HG03060 (cell line): ENCODE results near the gene VWA3B.
"Not testable (repeated sequence)": the region's sequence is repeated elsewhere in the genome, so short reads cannot be mapped to it uniquely, and the experiment has no call there.

Source experiments
- ATAC-seq: cut with Tn5 transposase; IDR thresholded peaks from one replicate; pipeline ENCODE4 v1.9.1; 2021; ENCODE audit warnings: low read depth, moderate number of reproducible peaks; ENCODE audit not compliant: unreplicated experiment

The VWA3B gene

DNA sequence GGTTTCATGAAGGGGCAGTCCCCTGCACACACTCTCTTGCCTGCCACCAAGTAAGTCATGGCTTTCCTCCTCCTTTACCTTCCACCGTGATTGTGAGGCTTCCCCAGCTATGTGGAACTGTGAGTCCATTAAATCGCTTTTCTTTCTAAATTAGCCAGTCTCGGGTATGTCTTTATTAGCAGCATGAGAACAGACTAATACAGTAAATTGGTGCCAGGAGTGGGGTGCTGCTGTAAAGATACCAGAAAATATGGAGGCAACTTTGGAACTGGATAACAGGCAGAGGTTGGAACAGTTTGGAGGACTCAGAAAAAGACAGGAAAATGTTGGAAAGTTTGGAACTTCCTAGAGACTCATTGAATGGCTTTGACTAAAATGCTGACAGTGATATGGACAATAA is 233.2 kb downstream of the VWA3B start:
- not testable (repeated sequence) for ATAC-seq

DNA sequence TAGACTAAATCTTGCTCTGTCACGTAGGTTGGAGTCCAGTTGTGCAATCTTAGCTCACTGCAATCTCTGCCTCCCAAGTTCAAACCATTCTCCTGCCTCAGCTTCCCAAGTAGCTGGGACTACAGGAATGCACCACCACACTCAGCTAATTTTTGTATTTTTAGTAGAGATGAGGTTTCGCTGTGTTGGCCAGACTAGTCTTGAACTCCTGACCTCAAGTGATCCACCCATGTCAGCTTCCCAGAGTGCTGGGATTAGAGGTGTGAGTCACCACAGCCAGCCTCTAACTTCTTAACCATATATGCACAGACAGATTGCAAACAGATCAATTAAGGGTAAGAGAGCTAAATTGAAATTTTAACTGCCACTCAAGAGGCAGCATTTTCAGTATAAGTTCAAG is 237.2 kb downstream of the VWA3B start:
- no peak for ATAC-seq

DNA sequence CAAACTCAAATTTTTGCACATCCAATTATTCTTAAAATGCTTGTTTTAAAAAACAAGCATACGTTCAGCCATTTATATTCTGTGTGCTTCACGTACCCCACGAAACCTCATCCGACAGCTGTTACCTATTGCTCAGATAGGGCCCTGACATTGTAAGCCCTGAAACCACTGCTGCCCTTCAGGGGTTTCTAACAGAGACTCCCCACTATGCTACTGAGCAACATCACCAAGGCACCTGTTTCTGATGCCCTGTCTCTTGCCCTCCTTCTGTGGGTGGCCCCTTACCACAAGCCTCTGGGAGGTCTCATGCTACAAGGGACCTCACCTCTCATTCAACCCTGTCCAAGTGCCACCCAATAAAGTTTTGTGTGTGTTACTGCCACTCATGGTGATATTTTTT is 240.8 kb downstream of the VWA3B start:
- no peak for ATAC-seq

DNA sequence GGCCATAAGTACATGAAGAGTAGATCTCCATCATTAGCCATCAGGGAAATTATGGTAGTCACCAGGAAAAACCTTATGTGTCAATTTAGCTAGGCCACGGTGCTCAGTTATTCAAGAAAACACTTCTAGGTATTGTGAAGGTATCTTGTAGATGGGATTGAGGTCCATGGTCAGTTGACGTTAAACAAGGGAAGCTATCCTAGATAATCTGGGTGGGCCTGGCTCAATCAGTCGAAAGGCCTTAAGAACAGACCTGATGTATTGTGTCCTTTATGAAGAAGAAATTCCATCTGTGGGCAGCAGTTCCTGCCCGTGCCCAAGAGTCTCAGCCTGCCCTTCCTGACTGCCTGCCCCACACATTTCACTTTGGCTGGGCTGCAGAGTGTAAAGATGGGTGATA is 242.6 kb downstream of the VWA3B start:
- ATAC-seq = no peak

DNA sequence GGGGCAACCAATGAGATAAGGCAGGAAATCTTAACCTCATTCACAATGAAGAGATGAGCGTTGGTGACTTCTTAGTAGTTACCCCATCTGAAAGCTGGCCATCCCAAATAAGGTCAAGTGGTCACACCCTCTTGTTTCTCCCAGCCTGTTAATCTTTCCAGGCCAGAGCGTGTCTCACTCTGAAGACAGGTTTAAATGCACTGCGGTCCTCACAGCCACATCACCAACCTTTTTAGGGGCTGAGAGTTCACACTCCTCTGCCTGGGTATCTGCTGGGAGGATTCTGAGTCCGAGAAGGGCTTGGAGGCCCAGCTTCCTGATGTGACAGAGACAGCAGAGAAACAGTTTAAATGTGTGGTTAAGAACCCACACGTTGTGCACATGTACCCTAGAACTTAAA is 246.0 kb downstream of the VWA3B start:
- ATAC-seq = no peak

DNA sequence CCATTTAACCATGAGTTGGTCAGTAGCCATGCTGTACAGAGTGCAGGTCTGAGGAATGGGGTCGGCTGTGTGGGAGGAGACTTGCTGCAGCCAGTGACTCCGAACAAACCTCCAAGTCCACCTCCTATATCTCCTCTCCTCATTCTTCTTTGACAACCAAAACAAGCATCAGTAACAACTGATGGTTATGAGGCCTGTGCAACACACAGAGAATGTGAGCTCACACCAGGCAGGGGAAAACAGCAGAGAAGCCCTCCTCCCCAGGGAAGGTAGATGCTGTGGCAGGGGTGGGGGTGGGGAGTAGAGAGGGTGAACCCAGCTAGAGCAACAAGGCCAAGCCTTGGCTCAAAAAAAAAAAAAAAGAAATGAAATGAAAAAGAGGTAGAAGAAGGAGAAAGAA is 247.0 kb downstream of the VWA3B start:
- ATAC-seq = no peak

DNA sequence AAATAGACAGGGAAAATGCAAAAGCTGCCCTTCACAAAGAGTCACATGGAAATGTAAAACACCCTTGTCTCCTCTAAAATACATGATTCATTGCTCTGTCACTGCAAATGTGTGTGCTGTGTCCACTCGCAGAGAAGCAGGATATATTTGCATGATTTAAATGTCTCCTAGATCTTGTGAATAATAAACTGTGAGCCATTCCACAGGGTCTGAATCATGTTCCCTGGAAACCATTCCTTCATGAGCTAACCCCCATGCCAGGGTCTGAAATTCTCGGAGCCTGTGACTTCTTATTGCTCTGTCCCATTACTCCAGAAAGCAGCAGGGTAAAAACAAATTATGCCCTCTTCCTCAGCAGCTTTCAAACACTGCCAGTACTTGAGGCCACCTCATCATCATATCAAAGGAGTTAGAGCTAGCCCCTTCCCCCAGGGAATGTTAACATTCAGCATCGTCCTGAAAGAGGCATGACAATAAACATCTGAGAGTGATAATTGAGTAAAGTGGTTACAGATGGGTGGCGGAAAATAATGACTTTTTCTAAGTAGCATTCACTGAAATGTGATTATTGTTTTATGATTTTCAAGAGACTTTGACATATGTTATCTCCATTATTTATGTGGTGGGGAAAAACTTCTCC is 247.6 kb downstream of the VWA3B start:
- ATAC-seq = no peak

DNA sequence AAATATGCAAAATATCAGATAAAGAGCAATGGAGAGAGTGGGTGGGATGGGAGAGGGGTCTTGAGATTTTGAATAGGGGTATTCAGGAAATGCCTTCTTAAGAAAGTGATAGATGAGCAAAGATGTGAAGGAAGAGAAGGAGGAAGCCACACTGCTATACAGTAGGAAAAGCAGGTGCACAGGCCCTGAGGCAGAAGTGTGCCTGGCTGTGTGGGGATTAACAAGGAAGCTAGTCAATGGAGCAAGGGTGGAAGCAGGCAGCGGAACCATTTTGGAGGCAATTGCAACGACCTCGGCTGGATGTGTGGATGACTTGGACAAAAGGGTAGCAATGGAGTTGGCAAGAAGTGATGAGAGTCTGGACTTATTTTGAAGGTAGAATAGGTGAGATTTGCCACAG is 248.3 kb downstream of the VWA3B start:
- no peak for ATAC-seq

DNA sequence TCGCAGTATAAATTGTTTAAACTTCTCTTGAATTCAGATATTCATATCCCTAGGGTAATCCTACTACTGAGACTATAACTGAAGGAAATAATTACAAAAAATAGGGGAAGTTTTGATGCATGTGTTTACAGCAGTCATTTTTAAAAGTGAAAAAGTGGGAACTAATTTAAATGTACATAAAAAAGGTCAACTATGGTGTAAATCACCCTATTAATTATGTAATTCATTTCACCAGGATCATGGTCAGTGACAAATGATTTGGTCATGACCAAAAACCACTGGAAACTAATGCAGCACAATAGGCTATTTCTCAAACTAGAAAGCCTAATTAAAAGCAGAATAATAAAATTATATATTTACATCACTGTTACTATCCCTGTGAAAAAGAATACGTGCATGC is 254.3 kb downstream of the VWA3B start:
- no peak for ATAC-seq

DNA sequence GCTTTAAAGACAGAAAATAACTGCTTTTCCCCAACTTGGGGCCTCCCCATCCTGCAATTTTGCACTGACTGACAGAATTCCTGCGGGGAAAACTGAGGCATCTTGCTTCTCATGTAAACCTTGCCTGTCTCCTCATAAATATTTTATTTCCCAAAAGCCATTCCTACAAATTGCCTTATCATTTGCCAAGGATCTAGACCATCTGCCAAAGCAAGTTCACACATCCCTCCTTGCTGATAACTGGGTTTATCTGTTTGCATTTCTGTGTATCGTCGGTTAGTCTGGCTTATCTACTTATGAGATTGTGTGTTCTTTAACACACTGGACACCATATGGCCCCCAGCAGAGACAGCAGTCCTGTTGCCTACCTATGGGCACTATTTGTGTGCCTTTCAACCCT is 256.3 kb downstream of the VWA3B start:
- ATAC-seq = no peak

DNA sequence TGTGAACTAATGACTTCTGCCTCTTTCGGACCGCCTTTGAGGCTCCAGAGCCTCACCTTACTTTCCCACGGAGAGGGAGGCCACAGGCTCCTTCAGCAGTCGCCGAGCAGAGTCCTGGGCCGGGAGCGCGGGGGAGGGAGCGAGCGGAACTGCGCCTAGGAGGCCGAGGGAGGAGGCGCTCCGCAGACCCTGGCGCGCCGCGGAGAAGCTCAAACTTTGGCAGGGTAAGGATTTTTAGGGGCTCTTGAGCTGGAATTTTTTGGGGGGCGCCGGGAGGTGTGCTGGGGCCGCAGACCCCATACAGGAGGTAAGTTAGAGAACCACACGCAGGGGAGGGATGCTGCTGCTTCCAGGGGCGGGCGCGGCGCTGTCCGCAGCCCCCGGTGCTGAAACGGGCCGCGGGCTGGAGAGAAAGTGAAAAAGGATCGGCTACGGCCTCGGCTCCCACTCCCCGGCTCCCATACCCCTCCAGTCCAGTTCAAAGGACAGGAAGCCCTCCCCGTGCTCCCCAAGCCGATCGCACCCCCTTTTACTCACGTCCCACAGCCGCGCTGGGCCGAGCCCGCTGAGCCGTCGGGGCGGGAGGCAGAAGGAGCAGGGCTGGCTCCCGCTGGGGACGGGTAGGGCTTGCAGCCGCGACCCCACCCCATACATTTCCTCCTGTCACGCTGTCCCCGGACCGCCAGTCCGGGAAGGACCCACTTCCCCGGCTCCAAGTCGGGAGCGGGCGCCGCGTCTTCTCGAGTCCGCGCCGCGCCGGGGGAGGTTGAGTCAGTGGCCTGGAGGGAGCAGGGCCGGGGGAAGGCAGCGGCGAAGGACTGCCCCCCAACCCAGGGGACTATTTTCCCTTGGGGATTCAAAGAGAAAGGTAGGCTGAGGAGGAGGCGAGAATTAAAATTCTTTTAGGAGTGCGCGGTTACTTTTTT is 259.6 kb downstream of the VWA3B start, which contains the start of gene CNGA3:
Gene CNGA3 (plus strand): TSS at position 146 of the 926 bp plus-strand sequence. CDS start 23,520 bp downstream, outside the sequence.
- no peak for ATAC-seq

DNA sequence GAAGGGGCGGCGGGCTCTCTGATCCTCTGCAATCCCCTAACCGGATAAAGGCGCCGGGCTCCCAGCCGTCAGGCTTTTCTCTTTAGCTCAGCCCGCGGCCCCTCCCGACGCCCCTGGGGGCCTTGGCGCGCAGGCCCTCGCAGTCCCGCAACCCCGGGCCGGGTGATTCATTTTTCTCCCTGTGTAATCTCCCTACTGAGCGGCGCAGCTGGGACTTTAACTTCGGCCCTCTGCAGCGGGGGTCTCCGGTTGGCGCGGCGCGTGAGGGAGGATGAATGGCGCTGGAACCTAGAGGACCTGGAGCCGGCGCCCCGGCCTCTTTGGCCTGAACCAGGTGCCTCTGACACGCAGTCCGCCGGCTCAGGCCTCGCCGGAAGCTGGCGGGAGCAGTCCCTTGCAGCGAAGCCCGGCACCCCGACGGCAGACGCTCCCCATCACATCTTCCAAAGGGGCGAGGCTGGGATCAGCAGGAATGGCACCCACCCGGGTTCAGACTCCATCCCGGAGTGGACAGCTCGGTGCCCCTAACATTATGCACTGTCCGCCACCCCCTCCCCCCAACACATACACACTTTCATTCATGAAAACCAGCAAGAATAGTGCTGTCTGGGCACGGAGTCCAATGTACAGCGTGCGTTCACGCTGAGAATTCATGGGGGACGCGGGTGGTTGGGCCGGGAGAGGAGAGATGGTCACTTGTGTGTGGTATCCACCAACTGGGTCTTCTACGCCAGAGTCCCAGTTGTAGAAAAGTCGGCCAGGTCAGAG is 260.5 kb downstream of the VWA3B start:
- ATAC-seq = no peak

DNA sequence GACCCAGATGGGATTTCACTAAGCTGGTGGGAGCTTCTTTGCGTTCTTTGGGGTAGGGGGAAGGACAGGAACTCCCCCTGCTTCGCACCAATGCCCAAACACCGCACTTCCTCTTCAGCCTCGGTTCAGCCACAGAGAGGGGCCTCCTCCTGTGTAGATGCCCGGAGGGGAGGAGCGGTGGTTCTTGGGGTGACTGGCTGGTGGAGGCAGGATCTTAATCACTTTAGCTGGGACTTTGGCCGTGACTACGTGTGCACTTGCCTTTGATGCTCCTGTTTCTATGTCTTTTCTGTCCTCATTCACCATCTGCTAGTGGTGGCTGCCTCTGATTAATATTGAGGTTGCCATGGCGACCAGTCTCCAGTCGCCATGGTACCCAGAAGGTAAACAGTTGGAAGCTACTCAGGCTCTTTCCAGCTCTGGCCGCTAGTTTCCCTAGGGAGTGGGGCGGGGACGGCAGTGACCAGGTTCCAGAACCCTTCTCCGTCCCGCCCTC is 261.1 kb downstream of the VWA3B start:
- no peak for ATAC-seq

DNA sequence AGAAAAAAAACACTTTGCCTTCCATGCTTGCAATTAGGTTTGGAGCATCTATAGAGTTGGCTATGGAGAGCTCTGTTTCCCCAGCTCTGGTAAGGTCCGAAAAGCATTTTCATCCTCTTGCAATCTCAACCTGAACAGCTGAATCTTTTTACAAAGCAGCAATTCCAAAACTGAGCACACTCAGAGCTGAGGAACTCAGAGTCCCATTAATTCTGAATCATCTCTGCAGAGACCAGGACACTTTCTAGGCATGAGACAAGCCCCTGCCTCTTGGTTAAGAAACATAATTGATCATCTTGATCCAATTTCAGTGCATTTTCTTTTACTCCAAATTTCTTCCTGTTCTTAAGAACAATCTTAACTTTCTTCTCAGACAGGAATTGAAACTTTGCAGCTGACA is 263.4 kb downstream of the VWA3B start:
- no peak for ATAC-seq

DNA sequence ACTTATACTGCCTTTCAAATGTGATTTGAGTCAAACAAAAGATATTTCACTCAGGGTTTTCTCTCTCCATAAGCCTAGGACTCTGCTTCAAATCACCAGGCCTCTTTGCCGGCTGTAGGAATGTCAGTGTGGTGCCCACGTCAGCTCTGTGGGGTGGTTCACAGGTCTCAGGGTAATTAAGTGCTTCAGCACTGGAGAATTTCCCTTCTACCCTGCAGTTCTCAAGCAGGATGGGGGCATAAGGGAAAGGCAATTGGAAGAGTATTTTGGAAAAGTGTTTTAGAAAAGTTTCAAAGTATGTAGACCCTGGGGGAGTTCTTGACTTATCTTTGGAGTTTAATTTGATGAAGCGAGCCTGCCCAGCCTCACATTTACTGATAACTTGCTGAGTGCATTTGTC is 268.9 kb downstream of the VWA3B start:
- no peak for ATAC-seq

DNA sequence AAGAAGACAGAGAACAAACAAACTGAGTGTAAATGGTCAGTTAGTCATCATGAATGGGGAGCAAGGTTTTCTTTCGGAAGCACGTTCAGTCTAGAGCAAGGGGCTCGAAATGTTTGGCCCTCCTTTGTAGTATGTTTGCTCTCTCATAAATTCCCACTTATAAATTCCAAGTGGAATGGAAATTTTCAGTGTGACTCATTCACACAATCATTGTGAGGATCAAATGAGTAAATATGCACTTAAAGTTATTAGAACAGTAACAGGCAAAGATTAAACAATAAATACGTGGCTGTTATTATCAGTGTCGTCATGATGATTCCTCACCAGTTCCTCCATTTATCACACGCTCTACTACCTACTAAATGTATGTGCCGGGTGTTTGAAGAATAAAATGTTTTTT is 269.8 kb downstream of the VWA3B start:
- ATAC-seq = no peak

DNA sequence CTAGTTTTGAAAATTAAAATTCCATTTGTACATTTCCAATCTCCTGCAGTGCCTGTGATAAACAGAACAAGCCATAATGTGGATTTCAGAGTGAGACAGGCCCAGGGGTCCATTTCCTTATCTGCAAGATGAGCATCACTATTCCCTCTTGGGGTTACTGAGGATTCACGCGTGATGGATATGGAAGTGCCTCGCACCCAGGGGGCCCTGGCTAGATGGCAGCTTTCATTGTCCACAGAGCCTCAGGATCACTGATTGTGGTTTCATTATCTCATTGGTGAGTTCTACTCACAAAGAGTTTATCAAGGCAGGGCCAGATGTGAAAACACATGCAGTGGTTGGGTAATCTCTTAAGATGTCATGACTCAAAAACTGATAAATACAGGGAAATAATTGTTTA is 270.9 kb downstream of the VWA3B start:
- no peak for ATAC-seq

DNA sequence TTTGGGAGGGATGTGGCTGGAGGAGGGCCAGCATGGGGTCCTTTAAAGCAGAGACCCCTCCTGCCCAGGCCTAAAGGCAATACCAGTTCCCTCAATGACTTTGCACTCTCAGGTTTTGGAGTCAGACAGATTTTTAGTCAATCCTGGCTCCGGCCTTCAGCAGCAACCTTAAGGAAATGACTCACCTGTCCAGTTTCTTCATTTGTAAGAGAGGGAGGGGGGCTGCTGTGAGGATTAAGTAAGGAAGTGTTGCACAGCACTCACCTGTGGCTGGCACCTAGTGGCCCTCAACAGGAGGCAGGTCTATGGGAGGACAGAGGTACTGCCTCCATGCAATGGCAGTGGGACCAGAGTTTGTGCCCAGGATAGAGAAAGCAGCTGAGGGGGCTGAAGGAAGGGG is 273.0 kb downstream of the VWA3B start:
- ATAC-seq = no peak
